GM13976 (cell line): ENCODE results near the gene HES5.

Source experiments
- DNase-seq: peaks from one replicate; pipeline ENCODE4 v3.0.0; 2012; ENCODE audit warnings: low spot score
- CTCF ChIP-seq: IDR thresholded peaks from 2 replicates; pipeline ENCODE4 v1.5.1; 2012; ENCODE audit warnings: borderline replicate concordance, mild to moderate bottlenecking; ENCODE audit not compliant: insufficient read depth; ENCODE audit errors: extremely low read depth, missing control alignments, control extremely low read depth
- in situ Hi-C: fragments of 300-500 bp; cut with MboI; formaldehyde crosslinking; loops from one replicate; pipeline ENCODE4 v1.12.0; 2022; ENCODE audit warnings: low sequenced_read_pairs, mixed read lengths, inconsistent platforms; ENCODE audit not compliant: unreplicated experiment

Gene HES5

GRCh38 chr1:2495546-2495945, 34.5 kb downstream of the HES5 start:
- in situ Hi-C loops: no loop called here
- no peak for TF ChIP-seq CTCF
- DNase-seq: no peak

DNA sequence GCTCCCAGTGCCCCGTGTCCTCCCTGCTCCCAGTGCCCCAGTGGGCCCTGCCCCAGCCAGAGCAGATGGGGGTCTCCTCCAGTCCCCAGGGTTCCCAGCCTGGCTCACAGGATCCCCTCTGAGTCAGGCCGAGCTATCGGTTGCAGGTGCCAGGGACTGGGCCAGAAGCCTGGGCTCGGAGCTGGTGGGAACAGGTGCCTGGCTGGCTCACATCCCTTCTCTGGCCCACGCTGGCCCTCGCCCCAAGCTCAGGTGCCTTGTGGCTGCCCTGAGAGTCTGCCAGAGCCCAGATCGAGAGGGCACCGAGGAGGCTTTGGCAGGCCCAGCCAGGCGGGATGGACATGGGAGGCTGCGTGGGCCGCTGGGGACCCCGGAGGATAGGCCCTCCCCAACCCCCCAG, 35.0 kb downstream of the HES5 start:
- no peak for TF ChIP-seq CTCF
- in situ Hi-C loops: no loop called here
- DNase-seq: no peak

GRCh38 chr1:2494323-2494693, 35.8 kb downstream of the HES5 start:
- in situ Hi-C loops: no loop called here
- DNase-seq: no peak

GRCh38 chr1:2493691-2494322, 36.3 kb downstream of the HES5 start:
- no peak for DNase-seq
- TF ChIP-seq CTCF: no peak
- in situ Hi-C loops: no loop called here

More at GRCh38 chr1:2494323-2494693, 35.8 kb downstream of the HES5 start:
- TF ChIP-seq CTCF: no peak

GRCh38 chr1:2493218-2493617, 36.8 kb downstream of the HES5 start:
- DNase-seq: no peak
- TF ChIP-seq CTCF: no peak
- in situ Hi-C loops: no loop called here

DNA sequence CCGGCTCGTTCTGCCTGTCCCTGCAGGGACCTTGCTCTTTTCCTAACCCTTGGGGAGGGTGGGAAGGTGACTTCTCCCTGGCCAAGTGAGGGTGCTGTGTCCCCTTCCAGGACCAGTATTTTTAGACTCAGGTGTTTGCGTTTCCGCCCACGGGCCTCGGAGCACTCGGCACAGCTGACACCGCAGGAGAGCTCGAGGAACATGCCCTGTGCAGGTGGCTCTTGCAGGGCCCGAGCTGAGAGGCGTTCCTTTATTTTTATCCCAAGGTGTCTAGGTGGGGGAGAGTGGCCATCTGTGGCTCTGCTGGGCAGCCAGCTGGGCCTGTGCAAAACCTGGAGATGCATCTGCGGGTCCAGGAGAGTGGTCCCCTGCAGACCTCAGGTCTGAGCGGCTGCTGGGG, 38.0 kb downstream of the HES5 start:
- in situ Hi-C loops: no loop called here
- DNase-seq: no peak
- no peak for TF ChIP-seq CTCF
